Astrocyte (in vitro differentiated cells and primary cell): ENCODE measurements around the gene PXN. TPM values are rescaled to one million over a fixed set of nuclear protein-coding genes. Genes with fewer than 3 reads are reported as not detected.

Experiments used
- DNase-seq: peaks from one replicate; pipeline ENCODE4 v3.0.0-alpha.2; 2010; ENCODE audit warnings: low read depth
- FAIRE-seq: peaks from 2 replicates; lab custom pipeline; 2011; peaks lifted over from hg19 to GRCh38; lab: Jason Lieb, UNC
- H2AFZ ChIP-seq: 2 replicates; pipeline ENCODE4 v1.6.0; 2012; ENCODE audit warnings: low read depth, low read length, inconsistent platforms
- H3K27ac ChIP-seq: 2 replicates; pipeline ENCODE4 v1.5.1; 2011; ENCODE audit warnings: low read depth, low read length, inconsistent platforms
- H3K27me3 ChIP-seq: 2 replicates; pipeline ENCODE4 v1.6.0; 2011; ENCODE audit warnings: low read length, inconsistent platforms; ENCODE audit not compliant: insufficient read depth
- H3K36me3 ChIP-seq: 2 replicates; pipeline ENCODE4 v1.5.1; 2011; ENCODE audit warnings: low read length, inconsistent platforms; ENCODE audit not compliant: insufficient read depth
- H3K4me1 ChIP-seq: 2 replicates; pipeline ENCODE4 v1.5.1; 2011; ENCODE audit warnings: low read length, inconsistent platforms; ENCODE audit not compliant: insufficient read depth
- H3K4me2 ChIP-seq: 2 replicates; pipeline ENCODE4 v1.6.0; 2012; ENCODE audit warnings: low read length, inconsistent platforms
- H3K4me3 ChIP-seq: 2 replicates; pipeline ENCODE4 v1.5.1; 2011; ENCODE audit warnings: low read depth, mild to moderate bottlenecking, low read length, inconsistent platforms; ENCODE audit not compliant: insufficient read depth
- H3K79me2 ChIP-seq: 2 replicates; pipeline ENCODE4 v1.6.0; 2012; ENCODE audit warnings: mild to moderate bottlenecking, low read length, inconsistent platforms; ENCODE audit not compliant: insufficient read depth
- H3K9ac ChIP-seq: 2 replicates; pipeline ENCODE4 v1.6.0; 2012; ENCODE audit warnings: mild to moderate bottlenecking, low read length, inconsistent platforms
- H3K9me3 ChIP-seq: 2 replicates; pipeline ENCODE4 v1.5.1; 2012; ENCODE audit warnings: low read depth, mild to moderate bottlenecking, low read length, inconsistent platforms; ENCODE audit not compliant: insufficient read depth
- H4K20me1 ChIP-seq: 2 replicates; pipeline ENCODE4 v1.6.0; 2012; ENCODE audit warnings: low read length, inconsistent platforms; ENCODE audit not compliant: insufficient read depth
- H3K27ac Mint-ChIP-seq: one replicate; pipeline ENCODE4 v1.8.0; 2021; ENCODE audit warnings: mild to moderate bottlenecking, mixed read lengths; ENCODE audit not compliant: unreplicated experiment
- H3K27me3 Mint-ChIP-seq: one replicate; pipeline ENCODE4 v1.8.0; 2021; ENCODE audit warnings: low read depth, mixed read lengths; ENCODE audit not compliant: unreplicated experiment
- H3K36me3 Mint-ChIP-seq: one replicate; pipeline ENCODE4 v1.8.0; 2021; ENCODE audit warnings: low read depth, mixed read lengths; ENCODE audit not compliant: unreplicated experiment
- H3K4me1 Mint-ChIP-seq: one replicate; pipeline ENCODE4 v1.8.0; 2021; ENCODE audit warnings: low read depth, mixed read lengths; ENCODE audit not compliant: unreplicated experiment
- H3K4me3 Mint-ChIP-seq: one replicate; pipeline ENCODE4 v1.8.0; 2021; ENCODE audit warnings: mild to moderate bottlenecking, moderate library complexity, mixed read lengths; ENCODE audit not compliant: unreplicated experiment
- H3K9me3 Mint-ChIP-seq: one replicate; pipeline ENCODE4 v1.8.0; 2021; ENCODE audit warnings: mild to moderate bottlenecking, mixed read lengths; ENCODE audit not compliant: unreplicated experiment
- EZH2 ChIP-seq: IDR thresholded peaks from 2 replicates; pipeline ENCODE4 v1.6.1; 2012; ENCODE audit warnings: mild to moderate bottlenecking, low read length, inconsistent platforms; ENCODE audit not compliant: insufficient read depth
- total RNA-seq: library from RNA; stranded (reverse); gene quantifications from 2 replicates; pipeline ENCODE4 v1.2.1, GENCODE V29; 2021
- TF ChIP-seq, protein P1 (sequence below): IDR thresholded peaks from 2 replicates; pipeline ENCODE4 v1.5.1; 2011; ENCODE audit warnings: low read depth, mild to moderate bottlenecking, inconsistent platforms, low read length, moderate library complexity; ENCODE audit not compliant: insufficient read depth

The PXN gene
- total RNA-seq, 1 donor from 2014 or later, result 151 TPM

DNA sequence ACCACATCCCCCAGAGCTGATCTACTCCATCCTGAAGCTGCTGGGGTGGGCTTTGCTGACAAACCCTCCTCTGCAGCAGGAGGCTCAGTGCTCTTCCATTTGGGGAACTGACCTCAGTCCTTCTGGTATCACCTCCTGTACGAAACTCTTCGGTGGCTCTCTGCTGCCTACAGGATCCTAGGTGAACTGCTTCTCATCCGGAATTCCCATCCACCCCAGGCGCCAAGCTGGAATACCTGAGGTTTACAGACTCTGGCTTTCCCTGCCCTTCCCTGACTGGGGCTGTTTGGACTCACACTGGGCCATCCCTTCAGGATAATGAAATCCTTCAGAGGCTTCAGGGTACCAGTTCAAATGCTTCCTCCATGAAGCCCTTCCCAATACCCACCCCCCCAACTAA, 97.2 kb downstream of the PXN start:
- no peak overlapping the region for H3K9ac ChIP-seq
- no peak for DNase-seq
- Mint-ChIP-seq H3K4me3 (peak overlapping the region; percentile 27), H3K36me3 (peaks cover 13% of the 10 kb centered on the region), H3K27ac (peak overlapping the region; percentile 47), H3K9me3 (no peaks in the 10 kb centered on the region), H3K27me3 (no peaks in the 10 kb centered on the region), H3K4me1 (no peaks in the 10 kb centered on the region)
- no peaks in the 10 kb centered on the region for H3K27me3 ChIP-seq
- H2AFZ ChIP-seq, result no peak overlapping the region
- H3K4me1 ChIP-seq, result peaks cover 4% of the 10 kb centered on the region
- no peaks in the 10 kb centered on the region for H3K9me3 ChIP-seq
- no peak overlapping the region for H3K4me3 ChIP-seq
- H3K27ac ChIP-seq, result no peak overlapping the region
- H3K4me2 ChIP-seq, result no peak overlapping the region
- TF ChIP-seq, protein P1, sequence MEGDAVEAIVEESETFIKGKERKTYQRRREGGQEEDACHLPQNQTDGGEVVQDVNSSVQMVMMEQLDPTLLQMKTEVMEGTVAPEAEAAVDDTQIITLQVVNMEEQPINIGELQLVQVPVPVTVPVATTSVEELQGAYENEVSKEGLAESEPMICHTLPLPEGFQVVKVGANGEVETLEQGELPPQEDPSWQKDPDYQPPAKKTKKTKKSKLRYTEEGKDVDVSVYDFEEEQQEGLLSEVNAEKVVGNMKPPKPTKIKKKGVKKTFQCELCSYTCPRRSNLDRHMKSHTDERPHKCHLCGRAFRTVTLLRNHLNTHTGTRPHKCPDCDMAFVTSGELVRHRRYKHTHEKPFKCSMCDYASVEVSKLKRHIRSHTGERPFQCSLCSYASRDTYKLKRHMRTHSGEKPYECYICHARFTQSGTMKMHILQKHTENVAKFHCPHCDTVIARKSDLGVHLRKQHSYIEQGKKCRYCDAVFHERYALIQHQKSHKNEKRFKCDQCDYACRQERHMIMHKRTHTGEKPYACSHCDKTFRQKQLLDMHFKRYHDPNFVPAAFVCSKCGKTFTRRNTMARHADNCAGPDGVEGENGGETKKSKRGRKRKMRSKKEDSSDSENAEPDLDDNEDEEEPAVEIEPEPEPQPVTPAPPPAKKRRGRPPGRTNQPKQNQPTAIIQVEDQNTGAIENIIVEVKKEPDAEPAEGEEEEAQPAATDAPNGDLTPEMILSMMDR, result no peak
- H3K79me2 ChIP-seq, result no peaks in the 10 kb centered on the region
- H4K20me1 ChIP-seq, result peaks cover 35% of the 10 kb centered on the region
- H3K36me3 ChIP-seq, result peaks cover 49% of the 10 kb centered on the region
- no peak for FAIRE-seq

DNA sequence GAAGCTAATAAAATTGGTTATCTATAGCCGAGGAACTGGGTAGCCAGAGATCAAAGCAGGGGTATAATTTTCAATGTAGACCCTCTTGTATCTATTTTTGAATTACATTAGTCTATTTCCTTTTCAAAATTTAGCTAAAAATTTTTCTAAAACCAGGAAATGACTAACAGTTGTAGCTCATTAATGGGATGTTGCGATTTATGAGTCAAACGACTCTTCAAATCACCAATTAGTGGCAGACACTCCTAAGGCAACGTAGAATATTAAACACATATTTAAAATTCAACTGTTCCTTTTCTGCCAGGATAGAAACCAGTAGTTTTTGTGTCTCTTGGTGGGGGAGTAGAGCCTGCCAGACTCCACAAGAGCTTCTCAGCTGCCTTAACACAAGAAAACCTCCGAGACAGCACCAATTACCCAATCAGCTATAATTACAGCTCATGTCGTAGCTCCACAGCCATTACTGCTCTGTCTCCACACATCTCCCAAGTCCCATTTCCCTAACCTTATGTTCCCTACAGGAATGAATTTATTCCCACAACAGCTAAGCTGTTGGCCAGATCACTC, 97.9 kb downstream of the PXN start:
- Histone ChIP-seq H3K9ac (no peak overlapping the region), H3K79me2 (no peaks in the 10 kb centered on the region), H3K4me2 (no peak overlapping the region), H3K36me3 (peaks cover 52% of the 10 kb centered on the region), H3K4me1 (peaks cover 4% of the 10 kb centered on the region), H3K27ac (no peak overlapping the region), H3K4me3 (no peak overlapping the region), H4K20me1 (peaks cover 40% of the 10 kb centered on the region), H3K27me3 (no peaks in the 10 kb centered on the region), H3K9me3 (no peaks in the 10 kb centered on the region), H2AFZ (no peak overlapping the region)
- Mint-ChIP-seq H3K27me3 (no peaks in the 10 kb centered on the region), H3K4me3 (no peak overlapping the region), H3K4me1 (no peaks in the 10 kb centered on the region), H3K9me3 (no peaks in the 10 kb centered on the region), H3K36me3 (peaks cover 11% of the 10 kb centered on the region), H3K27ac (no peak overlapping the region)
- TF ChIP-seq, protein P1, result no peak
- TF ChIP-seq EZH2, result no peak
- DNase-seq, result no peak
- FAIRE-seq, result no peak

DNA sequence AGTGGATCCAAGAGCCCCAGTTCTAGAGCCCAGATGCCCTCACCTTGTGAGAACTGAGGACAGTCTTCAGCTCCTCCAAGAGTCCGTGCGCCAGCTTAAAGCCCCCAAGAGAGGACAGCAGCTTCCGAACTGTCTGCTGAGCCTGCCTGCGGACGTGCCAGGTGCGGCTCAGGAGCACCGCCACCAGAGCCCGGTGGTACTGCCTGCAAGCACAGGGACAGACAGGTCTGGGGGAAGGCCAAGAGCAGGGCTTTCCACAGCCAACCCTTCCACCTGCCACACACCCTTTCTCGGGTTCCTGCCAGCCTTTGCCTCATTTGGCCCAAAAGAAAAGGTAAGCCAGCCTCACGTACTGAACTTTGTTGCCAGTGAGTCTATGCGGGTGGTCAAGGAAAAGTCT, 101.2 kb downstream of the PXN start:
- FAIRE-seq (no peak), DNase-seq (no peak)
- Histone ChIP-seq H3K4me1 (peaks cover 4% of the 10 kb centered on the region), H4K20me1 (peaks cover 39% of the 10 kb centered on the region), H3K79me2 (no peaks in the 10 kb centered on the region), H3K4me3 (no peak overlapping the region), H3K4me2 (no peak overlapping the region), H3K36me3 (peaks cover 60% of the 10 kb centered on the region), H3K27me3 (no peaks in the 10 kb centered on the region), H3K27ac (no peak overlapping the region), H2AFZ (no peak overlapping the region), H3K9ac (no peak overlapping the region), H3K9me3 (no peaks in the 10 kb centered on the region)
- Mint-ChIP-seq H3K9me3 (no peaks in the 10 kb centered on the region), H3K4me1 (no peaks in the 10 kb centered on the region), H3K36me3 (peaks cover 28% of the 10 kb centered on the region), H3K27me3 (no peaks in the 10 kb centered on the region), H3K27ac (no peak overlapping the region), H3K4me3 (no peak overlapping the region)
- TF ChIP-seq, protein P1, result no peak
- TF ChIP-seq EZH2, result no peak
